Upper lobe of right lung (tissue), 1 donor: ENCODE measurements around the gene KCNJ6. TPM values are rescaled to one million over a fixed set of nuclear protein-coding genes. Genes with fewer than 3 reads are reported as not detected.

Experiments used
- ATAC-seq: fragments of 200-7000 bp; cut with Tn5 transposase; one replicate; pipeline ENCODE4 v1.9.1; 2020; ENCODE audit warnings: mild to moderate bottlenecking, moderate library complexity
- DNase-seq: peaks from one replicate; pipeline ENCODE4 v3.0.0-alpha.2; 2020
- H3K27ac ChIP-seq: fragments of 200-600 bp; one replicate; pipeline ENCODE4 v1.8.0; 2022
- H3K27me3 ChIP-seq: fragments of 200-600 bp; one replicate; pipeline ENCODE4 v1.8.0; 2022; ENCODE audit warnings: mild to moderate bottlenecking
- H3K36me3 ChIP-seq: fragments of 200-600 bp; one replicate; pipeline ENCODE4 v1.8.0; 2022
- H3K4me1 ChIP-seq: fragments of 200-600 bp; one replicate; pipeline ENCODE4 v1.8.0; 2022
- H3K4me3 ChIP-seq: fragments of 200-600 bp; one replicate; pipeline ENCODE4 v1.8.0; 2022; ENCODE audit warnings: mild to moderate bottlenecking
- H3K9me3 ChIP-seq: fragments of 200-600 bp; one replicate; pipeline ENCODE4 v1.8.0; 2022
- CTCF ChIP-seq: fragments of 200-600 bp; IDR thresholded peaks from one replicate; pipeline ENCODE4 v1.8.0; 2022; ENCODE audit warnings: antibody characterized with exemption
- intact Hi-C: fragments of 100-400 bp; cut with DNase I; formaldehyde crosslinking; loops from one replicate; pipeline ENCODE4 v1.11.0; 2022
- total RNA-seq: library from RNA; stranded (reverse); fragmentation: NEBNext Ultra II Directional; extraction: Animal tissue kit (Norgen Biotek cat#: 25700); gene quantifications from one replicate; pipeline ENCODE4 v1.2.1, GENCODE V29; 2021
- donor health status: DM: no; HTN: yes; CAD: no; lungs with severe emphysema.

KCNJ6 gene
- total RNA-seq, 1 donor from 2014 or later, result 0.06 TPM

GRCh38 chr21:37626320-37626719 lies 289.9 kb downstream of the KCNJ6 start:
- no peaks in the 10 kb centered on the region for H3K9me3 ChIP-seq
- no peaks in the 10 kb centered on the region for H3K27me3 ChIP-seq
- DNase-seq (no peak), ATAC-seq (no peak)
- TF ChIP-seq CTCF, result no peak
- no peak overlapping the region for H3K27ac ChIP-seq
- peaks cover 17% of the 10 kb centered on the region for H3K4me1 ChIP-seq
- no peaks in the 10 kb centered on the region for H3K36me3 ChIP-seq
- intact Hi-C loops, result no loop called here
- no peak overlapping the region for H3K4me3 ChIP-seq

- intact Hi-C loops, result no loop called here
- H3K4me3 ChIP-seq, result no peak overlapping the region
- no peak overlapping the region for H3K27ac ChIP-seq
- no peaks in the 10 kb centered on the region for H3K36me3 ChIP-seq
- ATAC-seq, result no peak
- DNase-seq, result no peak
- no peaks in the 10 kb centered on the region for H3K27me3 ChIP-seq
- no peak for TF ChIP-seq CTCF
- peaks cover 17% of the 10 kb centered on the region for H3K4me1 ChIP-seq
- H3K9me3 ChIP-seq, result no peaks in the 10 kb centered on the region
These were observed 292.6 kb downstream of the KCNJ6 start for GRCh38 chr21:37623689-37624088.

- intact Hi-C loops, result no loop called here
- no peaks in the 10 kb centered on the region for H3K9me3 ChIP-seq
- no peaks in the 10 kb centered on the region for H3K27me3 ChIP-seq
- no peak for DNase-seq
- no peaks in the 10 kb centered on the region for H3K36me3 ChIP-seq
- no peak for TF ChIP-seq CTCF
- no peak overlapping the region for H3K4me3 ChIP-seq
- peaks cover 17% of the 10 kb centered on the region for H3K4me1 ChIP-seq
- no peak overlapping the region for H3K27ac ChIP-seq
- no peak for ATAC-seq
These were observed 293.1 kb downstream of the KCNJ6 start for GRCh38 chr21:37623183-37623582.

GRCh38 chr21:37622755-37623154 lies 293.5 kb downstream of the KCNJ6 start:
- intact Hi-C loops, result no loop called here
- no peak overlapping the region for H3K27ac ChIP-seq
- no peak for ATAC-seq
- no peaks in the 10 kb centered on the region for H3K27me3 ChIP-seq
- peaks cover 17% of the 10 kb centered on the region for H3K4me1 ChIP-seq
- no peak for TF ChIP-seq CTCF
- H3K9me3 ChIP-seq, result no peaks in the 10 kb centered on the region
- no peaks in the 10 kb centered on the region for H3K36me3 ChIP-seq
- DNase-seq, result no peak
- H3K4me3 ChIP-seq, result no peak overlapping the region

- Histone ChIP-seq H3K9me3 (no peaks in the 10 kb centered on the region), H3K4me1 (peaks cover 6% of the 10 kb centered on the region), H3K36me3 (no peaks in the 10 kb centered on the region), H3K4me3 (no peak overlapping the region), H3K27ac (no peak overlapping the region), H3K27me3 (no peaks in the 10 kb centered on the region)
- no peak for DNase-seq
- no peak for TF ChIP-seq CTCF
- ATAC-seq, result no peak
- intact Hi-C loops, result no loop called here
These were observed 295.9 kb downstream of the KCNJ6 start for GRCh38 chr21:37620401-37620800.

- intact Hi-C loops, result no loop called here
- ATAC-seq (no peak), DNase-seq (no peak)
- Histone ChIP-seq H3K4me1 (peaks cover 6% of the 10 kb centered on the region), H3K9me3 (no peaks in the 10 kb centered on the region), H3K27ac (no peak overlapping the region), H3K27me3 (no peaks in the 10 kb centered on the region), H3K36me3 (no peaks in the 10 kb centered on the region), H3K4me3 (no peak overlapping the region)
- no peak for TF ChIP-seq CTCF
These were observed 296.7 kb downstream of the KCNJ6 start for GRCh38 chr21:37619464-37619974.
